GM19438 (cell line): ENCODE results near the gene TCAF1.
A peak's percentile ranks its signal among the peaks of the same experiment; 100 is the strongest.

Experiments
- ATAC-seq: cut with Tn5 transposase; IDR thresholded peaks from one replicate; pipeline ENCODE4 v1.9.1; 2021; ENCODE audit warnings: low read depth; ENCODE audit not compliant: unreplicated experiment

The TCAF1 gene

DNA sequence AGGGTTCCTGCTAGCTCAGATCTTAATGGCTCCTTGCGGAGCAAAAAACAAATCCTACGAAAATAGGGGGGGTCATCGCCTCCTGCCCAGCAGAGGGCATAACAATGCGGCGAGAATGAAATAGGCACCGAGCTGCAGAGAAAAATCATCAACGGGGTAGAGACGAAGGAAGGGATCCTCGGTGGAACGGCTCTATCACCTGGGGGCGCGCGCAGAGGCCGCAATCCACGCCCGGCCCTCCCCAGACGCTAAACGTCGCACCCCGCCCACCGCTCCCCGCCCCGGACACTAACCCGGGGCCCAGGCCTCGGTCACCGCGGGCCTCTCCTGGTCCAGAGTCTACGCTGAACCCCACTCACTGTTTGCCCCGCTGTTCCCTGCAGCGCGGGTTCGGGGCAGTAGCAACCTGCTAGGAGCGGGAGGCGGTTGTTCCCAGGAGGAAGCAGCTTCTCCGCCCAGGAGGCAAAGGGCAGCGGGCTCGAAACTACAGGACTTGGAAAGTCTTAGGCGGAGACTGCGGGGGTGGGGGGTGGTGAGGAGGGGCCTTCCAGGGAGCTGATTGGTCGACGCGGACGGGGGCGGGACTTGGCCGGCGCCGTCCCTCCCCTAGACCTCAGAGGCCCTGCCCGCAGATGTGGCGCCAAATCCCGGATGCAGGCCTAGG lies at the start of gene TCAF1:
Gene TCAF1 (minus strand): TSS at position 509 of the 664 bp plus-strand sequence. CDS start 25,568 bp downstream, outside the sequence.
- peak; percentile 93 for ATAC-seq

DNA sequence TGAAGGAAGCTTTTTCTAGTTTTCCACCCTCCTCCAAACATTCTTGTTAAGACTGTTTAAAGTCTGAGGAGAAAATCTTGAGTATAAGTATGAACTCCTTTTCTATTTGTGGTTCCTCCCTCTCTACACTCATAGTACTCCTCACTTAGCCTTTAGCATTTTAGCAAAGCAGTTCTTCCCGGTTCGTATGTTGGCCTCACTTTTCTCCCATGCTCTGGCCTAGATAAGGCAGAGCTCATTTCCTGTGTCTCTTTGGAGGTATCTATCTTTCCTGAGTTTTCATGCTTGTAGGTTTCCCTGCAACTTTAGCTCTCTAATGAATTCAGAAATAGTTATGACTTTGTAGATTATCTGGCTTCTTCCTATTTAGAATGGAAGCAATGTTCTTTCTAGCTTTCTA lies 46.8 kb upstream of the TCAF1 start:
- no peak for ATAC-seq

- no peak for ATAC-seq
Observed at GRCh38 chr7:143947111-143947510, 45.1 kb upstream of the TCAF1 start.

DNA sequence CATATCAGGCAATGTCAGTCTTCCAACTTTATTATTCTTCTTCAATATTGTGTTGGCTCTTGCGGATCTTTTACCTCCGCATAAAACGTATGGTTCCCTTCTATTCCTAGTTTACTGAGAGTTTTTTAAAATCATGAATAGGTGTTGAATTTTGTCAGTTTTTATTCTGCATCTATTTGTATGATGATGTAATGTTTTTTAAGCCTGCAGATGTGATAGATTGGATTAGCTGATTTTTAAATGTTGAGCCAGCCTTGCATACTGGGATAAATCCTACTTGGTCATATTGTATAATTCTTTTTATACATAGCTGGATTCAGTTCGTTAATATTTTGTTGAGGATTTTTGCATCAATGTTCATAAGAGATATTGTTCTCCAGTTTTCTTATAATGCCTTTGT lies 43.4 kb upstream of the TCAF1 start:
- ATAC-seq, result no peak

GRCh38 chr7:143938379-143939243 lies 36.6 kb upstream of the TCAF1 start:
- no peak for ATAC-seq

DNA sequence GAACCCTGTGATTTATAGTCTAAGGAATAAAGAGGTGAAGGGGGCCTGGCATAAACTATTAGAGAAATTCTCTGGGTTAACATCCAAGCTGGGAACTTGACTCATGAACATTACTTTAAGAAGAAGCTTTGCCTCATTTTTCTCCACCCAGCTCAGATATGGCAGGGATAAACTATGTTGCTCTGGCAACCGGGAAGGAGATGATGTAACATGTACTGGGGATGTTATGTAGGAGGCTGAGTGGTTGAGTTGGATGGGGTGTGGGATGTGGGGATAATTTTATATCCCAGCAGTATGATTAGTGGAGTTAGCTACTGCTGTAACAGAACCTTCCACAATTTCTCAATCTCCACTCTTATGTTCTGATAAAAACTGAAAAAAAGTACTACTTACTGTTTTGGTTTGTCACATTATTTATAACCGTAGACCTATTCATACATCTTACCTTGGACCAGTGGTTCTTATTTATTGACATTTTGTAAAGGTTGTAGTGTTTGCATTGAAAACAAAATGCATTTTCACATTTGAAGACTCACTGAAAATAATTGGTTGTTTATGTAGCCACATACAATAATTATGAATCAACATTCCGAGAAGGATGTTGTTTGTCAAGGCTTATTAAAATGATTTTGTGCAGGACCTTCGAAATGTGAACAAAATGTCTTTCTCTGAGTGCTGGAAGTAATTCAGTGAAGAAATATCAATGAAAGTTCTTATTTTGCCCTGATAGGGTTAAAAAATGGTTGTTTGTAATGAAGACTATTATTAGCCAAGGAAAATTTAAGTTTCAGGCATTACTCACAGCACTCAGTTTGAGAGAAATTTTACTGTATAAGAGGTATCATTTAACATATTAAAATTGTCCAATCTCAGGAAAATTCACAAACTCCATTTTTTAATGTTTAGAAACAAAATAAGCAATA lies 34.4 kb upstream of the TCAF1 start:
- ATAC-seq, result no peak

- no peak for ATAC-seq
Observed at GRCh38 chr7:143934526-143935325, 32.8 kb upstream of the TCAF1 start, which contains the start of gene OR2F2. TSS of gene OR2F2 (plus strand) at chr7:143935233. CDS start at chr7:143935233, 0 bp downstream.

GRCh38 chr7:143931739-143932138 lies 29.8 kb upstream of the TCAF1 start:
- no peak for ATAC-seq

DNA sequence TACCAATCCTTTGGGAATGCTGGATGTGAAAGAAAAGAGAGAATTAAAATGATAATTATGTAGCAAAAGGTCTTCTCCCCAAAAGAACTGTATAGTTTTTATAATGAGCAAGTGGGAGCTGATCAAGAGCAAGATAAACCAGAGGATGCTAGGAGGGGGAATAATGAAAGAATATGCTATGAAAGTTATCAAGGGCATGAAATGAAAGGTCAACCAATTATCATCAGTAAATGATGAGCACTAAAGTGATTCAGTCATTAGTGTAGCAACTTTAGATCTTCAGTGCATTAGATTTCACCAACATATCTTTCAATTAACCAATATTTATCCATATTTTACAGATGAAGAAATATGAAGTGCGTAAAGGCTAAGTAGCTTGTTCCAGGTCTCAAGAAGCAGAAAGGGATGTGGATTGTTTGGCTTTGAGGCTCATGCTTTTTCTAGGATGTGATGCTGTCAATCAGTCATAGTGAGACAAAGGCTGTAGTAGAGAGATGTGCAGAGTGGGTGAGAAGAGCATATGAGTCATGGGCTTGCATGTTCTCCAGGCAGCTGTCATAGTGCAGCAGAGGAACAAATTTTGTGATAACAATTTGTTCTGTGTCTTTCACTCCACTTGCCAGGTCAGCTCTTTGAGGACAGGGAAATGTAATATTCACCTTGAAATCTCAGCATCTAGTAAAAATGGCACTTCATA lies 27.4 kb upstream of the TCAF1 start:
- no peak for ATAC-seq

DNA sequence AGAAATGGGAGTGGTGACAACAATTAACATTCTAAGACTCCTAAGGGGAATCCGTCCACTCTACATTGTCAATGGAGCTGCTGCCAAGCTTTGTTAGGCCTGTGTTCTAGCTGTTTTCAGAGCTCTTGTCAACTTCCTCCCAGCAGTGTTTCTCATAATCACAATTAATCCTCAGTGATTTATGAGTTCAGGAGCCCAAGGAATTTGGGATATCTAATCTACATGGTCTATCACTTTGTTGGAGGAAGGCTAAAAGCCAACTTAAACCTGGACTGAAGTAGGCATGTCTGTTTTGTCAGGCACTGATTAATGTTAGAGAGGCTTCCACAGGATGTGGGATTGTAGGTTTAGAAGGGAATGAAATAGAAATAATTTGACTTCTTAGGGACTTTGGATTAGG lies 22.9 kb upstream of the TCAF1 start:
- no peak for ATAC-seq

DNA sequence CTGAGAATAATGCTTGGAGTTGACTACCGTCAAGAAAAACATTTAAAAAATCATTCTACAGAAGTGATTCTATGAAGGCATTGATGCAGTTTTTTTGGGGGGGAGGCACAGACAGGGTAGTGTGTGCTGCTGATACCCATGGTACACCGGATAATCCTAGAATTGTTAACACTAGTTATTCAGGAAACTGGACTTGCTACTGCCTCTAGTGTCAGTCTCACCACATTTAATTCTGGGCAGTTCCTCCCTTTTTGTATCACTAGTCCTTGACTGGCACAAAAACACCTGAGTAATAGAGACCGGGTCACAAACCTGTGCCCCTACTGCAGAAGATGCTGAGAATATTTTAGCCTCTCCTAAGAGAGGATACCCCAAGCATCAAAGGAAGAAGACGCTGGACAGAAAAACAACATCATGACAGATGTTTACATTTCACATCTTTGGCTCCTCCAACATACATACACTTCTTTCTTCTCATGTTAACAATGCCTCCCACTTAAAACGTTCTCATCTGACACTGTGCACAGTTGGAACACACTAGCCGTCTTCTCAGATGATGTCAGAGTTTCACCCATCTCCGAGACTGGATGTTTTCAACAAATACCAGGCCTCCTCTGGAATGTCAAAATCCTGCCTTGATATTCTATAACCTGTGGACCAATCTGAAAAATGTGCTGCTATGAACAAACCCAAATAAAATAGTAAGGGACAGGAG lies 13.1 kb upstream of the TCAF1 start:
- ATAC-seq, result no peak

DNA sequence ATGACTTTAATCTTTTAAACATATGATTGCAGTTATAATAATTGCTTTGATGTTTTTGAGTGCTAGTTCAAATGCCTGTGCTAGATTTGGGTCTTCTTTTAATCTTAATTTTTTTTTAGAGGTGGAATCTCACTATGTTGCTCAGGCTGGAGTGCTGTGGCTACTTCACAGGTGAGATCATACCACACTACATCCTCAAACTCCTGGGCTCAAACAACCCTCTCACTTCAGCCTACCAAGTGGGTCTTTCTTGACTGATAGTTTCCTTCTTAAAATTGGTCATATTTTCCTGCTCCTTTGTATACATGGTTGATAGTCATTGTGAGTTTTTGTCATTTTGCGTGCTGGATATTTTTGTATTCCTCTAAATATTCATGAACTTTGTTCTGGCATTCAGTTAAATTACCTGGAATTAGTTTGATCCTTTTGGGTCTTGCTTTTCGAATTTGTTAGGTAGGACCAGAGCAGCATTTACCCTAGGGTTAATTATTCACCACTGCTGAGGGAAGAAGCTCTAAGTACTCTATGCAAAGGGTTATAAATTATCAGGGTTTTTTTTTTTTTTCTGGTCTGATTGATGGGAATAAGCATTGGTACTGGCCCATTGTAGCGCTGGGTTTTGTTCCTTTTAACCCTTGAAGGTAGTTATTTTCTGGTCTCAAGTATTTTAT lies 12.1 kb upstream of the TCAF1 start:
- no peak for ATAC-seq

DNA sequence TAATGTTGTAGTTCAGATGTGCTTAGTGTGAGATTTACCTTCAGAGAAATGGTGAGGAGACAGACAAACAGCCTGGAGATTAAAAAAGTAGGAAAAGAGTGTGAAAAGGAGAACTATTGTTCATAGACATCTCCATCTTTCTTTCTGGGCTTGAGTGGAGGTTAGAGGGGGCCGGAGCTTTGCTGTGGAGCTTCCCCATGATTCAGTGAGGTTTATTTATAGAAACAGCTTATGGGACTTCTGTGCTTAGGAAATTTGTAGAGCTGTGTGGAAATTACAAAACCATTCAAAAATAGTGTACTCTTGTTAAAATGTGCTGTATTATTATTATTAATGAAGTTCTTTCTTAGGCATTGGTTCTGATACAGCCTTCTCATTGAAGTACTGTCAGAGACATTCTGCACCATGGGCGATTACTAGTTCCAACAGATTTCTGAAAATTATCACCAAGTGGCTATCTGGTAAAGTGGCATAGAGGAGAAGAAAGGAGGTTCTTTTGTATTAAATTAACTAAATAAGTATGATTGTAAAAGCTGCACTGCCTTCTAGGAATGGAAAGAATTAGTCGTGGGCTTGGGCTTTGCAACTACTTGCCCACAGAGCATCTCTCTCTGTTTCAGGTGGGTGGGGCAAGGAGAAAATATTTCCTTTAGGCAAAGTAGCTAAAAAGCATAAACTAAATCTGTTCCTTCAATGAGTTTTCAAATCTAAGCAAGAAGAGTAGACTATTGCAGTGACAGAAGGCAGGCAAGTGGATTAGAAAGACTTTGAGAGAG lies 8.7 kb upstream of the TCAF1 start:
- ATAC-seq, result no peak

GRCh38 chr7:143909863-143910262 lies 7.9 kb upstream of the TCAF1 start:
- ATAC-seq, result no peak

- ATAC-seq, result no peak
Observed at GRCh38 chr7:143908120-143908519, 6.1 kb upstream of the TCAF1 start.

DNA sequence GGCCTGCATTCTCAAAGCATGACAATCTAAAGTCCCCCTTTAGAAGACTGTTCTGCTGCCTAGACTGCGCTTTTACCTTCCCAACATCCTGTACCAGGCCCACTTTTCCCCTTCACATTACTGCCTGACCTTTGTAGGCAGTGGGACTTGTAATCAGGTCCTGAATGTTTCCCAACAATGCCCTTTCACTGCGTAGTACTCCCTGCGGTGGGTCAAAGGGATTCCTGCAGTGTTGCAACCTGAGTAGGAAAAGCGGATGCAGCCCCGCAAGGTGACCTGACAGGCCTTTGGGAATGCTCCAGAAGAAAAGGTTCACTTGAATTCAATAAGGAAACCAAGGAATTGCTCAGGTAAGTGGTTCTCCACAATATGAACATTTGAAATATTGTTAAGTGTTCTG lies 4.9 kb upstream of the TCAF1 start:
- no peak for ATAC-seq

GRCh38 chr7:143906151-143906550 lies 4.2 kb upstream of the TCAF1 start:
- no peak for ATAC-seq

DNA sequence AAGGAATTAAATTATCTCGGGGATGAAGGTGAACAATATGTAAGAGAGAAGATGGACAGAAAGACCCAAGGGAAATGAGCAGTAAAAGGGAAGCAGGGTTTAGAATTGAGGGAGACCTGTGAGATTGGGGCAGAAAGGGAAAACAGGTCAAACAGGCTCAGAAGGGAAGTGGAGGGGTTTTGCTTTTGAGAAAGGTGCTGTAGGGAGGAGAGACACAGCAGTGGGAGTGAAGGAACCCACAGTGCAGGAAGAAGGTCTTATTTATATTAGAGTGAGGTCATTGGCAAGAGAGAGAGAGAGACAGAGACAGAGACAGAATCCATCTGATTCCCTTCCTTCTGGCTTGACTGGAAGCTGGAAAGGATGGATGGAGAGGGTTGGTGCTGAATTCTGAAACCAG lies 3.5 kb upstream of the TCAF1 start:
- no peak for ATAC-seq
